Measurements from ENCODE around the gene NUP205. TPM values are rescaled to one million over a fixed set of nuclear protein-coding genes. Genes with fewer than 3 reads are reported as not detected.
"Not testable (repeated sequence)": the region's sequence is repeated elsewhere in the genome, so short reads cannot be mapped to it uniquely, and the experiment has no call there.

Gene NUP205
- total RNA-seq, 1 experiment from 2014 or later: 86.7 TPM

GRCh38 chr7:135668852-135669395, 111.2 kb downstream of the NUP205 start:
- Histone ChIP-seq H3K4me1 (ENCODE audit: insufficient read depth, low read length) (peaks cover 27% of the 10 kb centered on the region), H3K79me2 (ENCODE audit: low read length) (peaks cover 85% of the 10 kb centered on the region)
- H3K4me2 ChIP-seq (ENCODE audit: low read length); H3K9ac ChIP-seq (ENCODE audit: low read length); H3F3A ChIP-seq (ENCODE audit: low read length, unreplicated experiment); BruUV-seq (replicated peaks); POLR2A ChIA-PET (ENCODE audit: unreplicated experiment); H3K27ac ChIP-seq (ENCODE audit: low read length); intact Hi-C loops (cut with micrococcal nuclease); H3K4me3 ChIP-seq (ENCODE audit: low read length); H3K9me2 ChIP-seq (replicated peaks; ENCODE audit: low read length); H2AFZ ChIP-seq (ENCODE audit: low read length); DNase-seq; CTCF ChIA-PET; H3K36me3 ChIP-seq (ENCODE audit: low read depth, low read length); ATAC-seq; H4K20me1 ChIP-seq (ENCODE audit: low read length); H3K27me3 ChIP-seq (ENCODE audit: low read length); H3K9me3 ChIP-seq (ENCODE audit: low read length): not testable (repeated sequence)

- TF ChIP-seq, protein P1, sequence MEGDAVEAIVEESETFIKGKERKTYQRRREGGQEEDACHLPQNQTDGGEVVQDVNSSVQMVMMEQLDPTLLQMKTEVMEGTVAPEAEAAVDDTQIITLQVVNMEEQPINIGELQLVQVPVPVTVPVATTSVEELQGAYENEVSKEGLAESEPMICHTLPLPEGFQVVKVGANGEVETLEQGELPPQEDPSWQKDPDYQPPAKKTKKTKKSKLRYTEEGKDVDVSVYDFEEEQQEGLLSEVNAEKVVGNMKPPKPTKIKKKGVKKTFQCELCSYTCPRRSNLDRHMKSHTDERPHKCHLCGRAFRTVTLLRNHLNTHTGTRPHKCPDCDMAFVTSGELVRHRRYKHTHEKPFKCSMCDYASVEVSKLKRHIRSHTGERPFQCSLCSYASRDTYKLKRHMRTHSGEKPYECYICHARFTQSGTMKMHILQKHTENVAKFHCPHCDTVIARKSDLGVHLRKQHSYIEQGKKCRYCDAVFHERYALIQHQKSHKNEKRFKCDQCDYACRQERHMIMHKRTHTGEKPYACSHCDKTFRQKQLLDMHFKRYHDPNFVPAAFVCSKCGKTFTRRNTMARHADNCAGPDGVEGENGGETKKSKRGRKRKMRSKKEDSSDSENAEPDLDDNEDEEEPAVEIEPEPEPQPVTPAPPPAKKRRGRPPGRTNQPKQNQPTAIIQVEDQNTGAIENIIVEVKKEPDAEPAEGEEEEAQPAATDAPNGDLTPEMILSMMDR (conservative IDR thresholded peaks at IDR 0.05; ENCODE audit: low read depth, low read length): no peak
- TF ChIP-seq EZH2 (IDR thresholded peaks at IDR 0.05; ENCODE audit: low read length, unreplicated experiment) (no peak), EZH2phosphoT487 (IDR thresholded peaks at IDR 0.05; ENCODE audit: borderline replicate concordance, low read length) (no peak)
- Histone ChIP-seq H3K27me3 (ENCODE audit: low read length) (no peaks in the 10 kb centered on the region), H3K4me3 (ENCODE audit: low read length) (no peak overlapping the region), H3K79me2 (ENCODE audit: low read length) (peaks cover 83% of the 10 kb centered on the region), H3K27ac (ENCODE audit: low read length) (no peak overlapping the region), H3K4me1 (ENCODE audit: insufficient read depth, low read length) (peaks cover 22% of the 10 kb centered on the region), H2AFZ (ENCODE audit: low read length) (no peak overlapping the region), H4K20me1 (ENCODE audit: low read length) (peaks cover 7% of the 10 kb centered on the region; the same call in 1 of the 2 replicates), H3F3A (ENCODE audit: low read length, unreplicated experiment) (no peaks in the 10 kb centered on the region), H3K9me3 (ENCODE audit: low read length) (no peaks in the 10 kb centered on the region), H3K36me3 (ENCODE audit: low read depth, low read length) (peaks cover 8% of the 10 kb centered on the region; the same call in 1 of the 2 replicates), H3K4me2 (ENCODE audit: low read length) (no peak overlapping the region), H3K9me2 (replicated peaks; ENCODE audit: low read length) (no peaks in the 10 kb centered on the region), H3K9ac (ENCODE audit: low read length) (no peak overlapping the region)
- ChIA-PET POLR2A (ENCODE audit: unreplicated experiment) (interaction anchor here (0.6 kb wide), 1 partner anchor 384 kb away, joined by 3 read pairs; no protein-coding TSS in a partner anchor), CTCF (no interaction called here)
- DNase-seq: no peak
- ATAC-seq: no peak
- intact Hi-C loops (cut with micrococcal nuclease): loop anchor here (5.0 kb wide), 2 partner anchors 218 to 1923 kb away; no protein-coding TSS in a partner anchor
- no TSS peak for BruUV-seq (replicated peaks)
These were observed 112.1 kb downstream of the NUP205 start for GRCh38 chr7:135669774-135670173.

DNA sequence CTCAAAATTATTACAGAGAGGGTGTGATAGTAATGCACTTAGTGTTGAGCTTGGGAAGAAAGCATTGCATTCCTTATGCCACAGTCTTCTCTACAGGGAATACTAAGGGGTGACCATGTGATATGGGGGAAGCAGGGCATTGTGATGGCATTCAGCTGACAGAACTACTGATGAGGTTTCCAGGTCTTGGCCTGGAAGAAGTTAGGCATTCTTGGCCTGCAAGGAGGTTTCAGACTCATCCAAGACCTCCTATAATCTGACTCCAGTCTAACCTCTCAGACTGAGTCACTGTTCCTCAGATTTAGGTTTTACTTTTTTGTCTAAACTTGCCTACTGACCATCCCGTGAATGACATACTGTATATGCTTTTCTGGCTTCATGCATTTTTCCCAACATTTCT, 112.5 kb downstream of the NUP205 start:
- CTCF ChIA-PET: no interaction called here
- H2AFZ ChIP-seq (ENCODE audit: low read length): no peak overlapping the region
- H3K27me3 ChIP-seq (ENCODE audit: low read length): no peaks in the 10 kb centered on the region
- H3K4me3 ChIP-seq (ENCODE audit: low read length): no peak overlapping the region
- H3K4me2 ChIP-seq (ENCODE audit: low read length): no peak overlapping the region
- no TSS peak for BruUV-seq (replicated peaks)
- H3F3A ChIP-seq (ENCODE audit: low read length, unreplicated experiment): no peaks in the 10 kb centered on the region
- H3K9me3 ChIP-seq (ENCODE audit: low read length): no peaks in the 10 kb centered on the region
- TF ChIP-seq EZH2phosphoT487 (IDR thresholded peaks at IDR 0.05; ENCODE audit: borderline replicate concordance, low read length): no peak
- no peak for TF ChIP-seq EZH2 (IDR thresholded peaks at IDR 0.05; ENCODE audit: low read length, unreplicated experiment)
- TF ChIP-seq, protein P1 (conservative IDR thresholded peaks at IDR 0.05; ENCODE audit: low read depth, low read length): no peak
- peaks cover 79% of the 10 kb centered on the region for H3K79me2 ChIP-seq (ENCODE audit: low read length)
- ATAC-seq (peak; percentile 23), DNase-seq (peak; percentile 10)
- H4K20me1 ChIP-seq (ENCODE audit: low read length): peaks cover 7% of the 10 kb centered on the region; the same call in 1 of the 2 replicates
- POLR2A ChIA-PET (ENCODE audit: unreplicated experiment): interaction anchor here (0.6 kb wide), 1 partner anchor 384 kb away, joined by 3 read pairs; no protein-coding TSS in a partner anchor
- H3K4me1 ChIP-seq (ENCODE audit: insufficient read depth, low read length): peaks cover 22% of the 10 kb centered on the region
- H3K9me2 ChIP-seq (replicated peaks; ENCODE audit: low read length): no peaks in the 10 kb centered on the region
- intact Hi-C loops (cut with micrococcal nuclease): loop anchor here (5.0 kb wide), 2 partner anchors 217 to 1922 kb away; no protein-coding TSS in a partner anchor
- no peak overlapping the region for H3K9ac ChIP-seq (ENCODE audit: low read length)
- no peak overlapping the region for H3K27ac ChIP-seq (ENCODE audit: low read length)
- H3K36me3 ChIP-seq (ENCODE audit: low read depth, low read length): peaks cover 9% of the 10 kb centered on the region; the same call in 1 of the 2 replicates
